Psoas muscle (tissue), 8 donors: Measurements from ENCODE around the gene ATOH8. TPM values are rescaled to one million over a fixed set of nuclear protein-coding genes. Genes with fewer than 3 reads are reported as not detected.

Experiments used
- ATAC-seq, 4 donors: fragments of 200-7000 bp; cut with Tn5 transposase; one replicate each; pipeline ENCODE4 v1.9.1; 2020; ENCODE audit warnings: moderate library complexity in 3 of 4, mild to moderate bottlenecking in 2 of 4
- DNase-seq, 2 donors: peaks; one replicate each; pipeline ENCODE4 v3.0.0-alpha.2; 2020
- H3K27ac ChIP-seq: fragments of 200-600 bp; one replicate; pipeline ENCODE4 v1.8.0; 2022
- H3K27me3 ChIP-seq, 3 donors: fragments of 200-600 bp in 1 of 3; one replicate each; pipeline versions ENCODE4 v1.6.1 to v1.8.0; 2013 to 2022; ENCODE audit warnings: low read length in 2 of 3, mild to moderate bottlenecking in 2 of 3, moderate library complexity in 1 of 3; ENCODE audit not compliant: insufficient read depth in 3 of 3
- H3K36me3 ChIP-seq, 2 donors: fragments of 200-600 bp in 1 of 2; one replicate each; pipeline versions ENCODE4 v1.6.1 to v1.8.0; 2013 to 2022; ENCODE audit warnings: low read depth in 1 of 2, mild to moderate bottlenecking in 1 of 2, moderate library complexity in 1 of 2; ENCODE audit not compliant: insufficient read depth in 1 of 2
- H3K4me1 ChIP-seq: fragments of 200-600 bp; one replicate; pipeline ENCODE4 v1.8.0; 2022
- H3K4me3 ChIP-seq: fragments of 200-600 bp; one replicate; pipeline ENCODE4 v1.8.0; 2022; ENCODE audit warnings: mild to moderate bottlenecking
- H3K9me3 ChIP-seq: fragments of 200-600 bp; one replicate; pipeline ENCODE4 v1.8.0; 2022
- CTCF ChIP-seq: fragments of 200-600 bp; IDR thresholded peaks from one replicate; pipeline ENCODE4 v1.8.0; 2022; ENCODE audit warnings: antibody characterized with exemption
- WGBS, 3 donors: extraction: QIAGEN DNeasy Blood & Tissue Kit; methylation state at CpG; one replicate each; pipeline versions ENCODE4 v1.1.6 to v1.1.7; 2013; 5-methylcytosine and 5-hydroxymethylcytosine counted together
- intact Hi-C, 2 donors: fragments of 100-400 bp; cut with DNase I; formaldehyde crosslinking; loops; one replicate each; pipeline versions ENCODE4 v1.11.0 to v1.14.2; 2022
- polyA plus RNA-seq, 3 donors: library from polyadenylated mRNA; stranded (reverse); fragments of 200-250 nt; gene quantifications; one replicate each; pipeline ENCODE4 v1.2.3, GENCODE V29; 2013
- total RNA-seq, 4 donors: library from RNA; stranded (reverse); fragmentation: NEBNext Ultra II Directional in 2 of 4; extraction: Animal tissue kit (Norgen Biotek cat#: 25700) in 2 of 4; gene quantifications; one replicate each; pipeline versions ENCODE4 v1.2.1 to v1.2.4, GENCODE V29; 2021 to 2023
- donor health status: healthy with polysubstance abuse.
- donor health status: DM: no; HTN: no; CAD: no; lungs with moderate emphysema.
- donor health status: Bipolar disorder and iron deficiency.
- donor health status: healthy.
- donor health status: DM: yes; HTN: yes; CAD: no.
- donor health status: DM: no; HTN: no; CAD: no.
- donor health status: DM: no; HTN: no; CAD: no.
- donor health status: DM: yes; HTN: yes; CAD: no.

Gene ATOH8
- total and polyA plus RNA-seq, 7 donors: 22.0 to 82.1 (median 59.4) TPM

- H3K27me3 ChIP-seq: no peaks in the 10 kb centered on the region
- 67 to 86% (median 75%) methylated on average over 7 of the region's 7 CpGs for WGBS, 3 donors
- intact Hi-C loops: loop anchor here (2.0 to 5.0 kb wide), 2 partner anchors 15 to 38 kb away; no protein-coding TSS in a partner anchor
- no peak for TF ChIP-seq CTCF
- H3K27ac ChIP-seq: peak overlapping the region; percentile 8
- H3K4me3 ChIP-seq: no peak overlapping the region
- ATAC-seq: no peak
- H3K36me3 ChIP-seq: peaks cover 0 to 15% of the 10 kb centered on the region in 2 donors
- no peaks in the 10 kb centered on the region for H3K9me3 ChIP-seq
- DNase-seq: peak; percentile 6 to 30
- peaks cover 72% of the 10 kb centered on the region for H3K4me1 ChIP-seq
These were observed 16.2 kb downstream of the ATOH8 start for GRCh38 chr2:85769983-85770362.

- no peak overlapping the region for H3K27ac ChIP-seq
- H3K27me3 ChIP-seq: no peaks in the 10 kb centered on the region
- H3K4me3 ChIP-seq: no peak overlapping the region
- peaks cover 0 to 11% of the 10 kb centered on the region in 2 donors for H3K36me3 ChIP-seq
- H3K4me1 ChIP-seq: peaks cover 76% of the 10 kb centered on the region
- intact Hi-C loops: loop anchor here (2.0 to 5.0 kb wide), 2 partner anchors 16 to 38 kb away; no protein-coding TSS in a partner anchor
- ATAC-seq (no peak), DNase-seq (peak; percentile 10 to 55)
- 69 to 74% (median 69%) methylated on average over 12 of the region's 12 CpGs for WGBS, 3 donors
- H3K9me3 ChIP-seq: no peaks in the 10 kb centered on the region
- no peak for TF ChIP-seq CTCF
These were observed 16.6 kb downstream of the ATOH8 start for GRCh38 chr2:85770369-85770768.

GRCh38 chr2:85770786-85771409, 17.1 kb downstream of the ATOH8 start:
- H3K36me3 ChIP-seq: peaks cover 0 to 6% of the 10 kb centered on the region in 2 donors
- peaks cover 79% of the 10 kb centered on the region for H3K4me1 ChIP-seq
- peak in 1 of 2 donors; percentile 46 for DNase-seq
- no peaks in the 10 kb centered on the region for H3K27me3 ChIP-seq
- no peak for ATAC-seq
- H3K27ac ChIP-seq: peak overlapping the region; percentile 98
- intact Hi-C loops: loop anchor here (2.0 to 5.0 kb wide), 2 partner anchors 16 to 39 kb away; no protein-coding TSS in a partner anchor
- 83 to 89% (median 89%) methylated on average over 10 of the region's 10 CpGs for WGBS, 3 donors
- no peak for TF ChIP-seq CTCF
- no peaks in the 10 kb centered on the region for H3K9me3 ChIP-seq
- peak overlapping the region; percentile 47 for H3K4me3 ChIP-seq

- 28 to 58% (median 30%) methylated on average over 4 of the region's 4 CpGs for whole genome bisulfite sequencing, 3 donors
- Histone ChIP-seq H3K9me3 (no peaks in the 10 kb centered on the region), H3K4me1 (peaks cover 85% of the 10 kb centered on the region), H3K4me3 (peak overlapping the region; percentile 47), H3K27me3 (no peaks in the 10 kb centered on the region), H3K27ac (peak overlapping the region; percentile 98), H3K36me3 (peaks cover 0 to 1% of the 10 kb centered on the region in 2 donors)
- TF ChIP-seq CTCF: no peak
- DNase-seq: peak in 1 of 2 donors; percentile 20
- intact Hi-C loops: loop anchor here (2.0 to 5.0 kb wide), 2 partner anchors 17 to 39 kb away; no protein-coding TSS in a partner anchor
- no peak for ATAC-seq
These were observed 17.7 kb downstream of the ATOH8 start for GRCh38 chr2:85771486-85771885.
